ENCODE results near the gene ZDHHC14.
"Not testable (repeated sequence)": the region's sequence is repeated elsewhere in the genome, so short reads cannot be mapped to it uniquely, and the experiment has no call there.

The ZDHHC14 gene

DNA sequence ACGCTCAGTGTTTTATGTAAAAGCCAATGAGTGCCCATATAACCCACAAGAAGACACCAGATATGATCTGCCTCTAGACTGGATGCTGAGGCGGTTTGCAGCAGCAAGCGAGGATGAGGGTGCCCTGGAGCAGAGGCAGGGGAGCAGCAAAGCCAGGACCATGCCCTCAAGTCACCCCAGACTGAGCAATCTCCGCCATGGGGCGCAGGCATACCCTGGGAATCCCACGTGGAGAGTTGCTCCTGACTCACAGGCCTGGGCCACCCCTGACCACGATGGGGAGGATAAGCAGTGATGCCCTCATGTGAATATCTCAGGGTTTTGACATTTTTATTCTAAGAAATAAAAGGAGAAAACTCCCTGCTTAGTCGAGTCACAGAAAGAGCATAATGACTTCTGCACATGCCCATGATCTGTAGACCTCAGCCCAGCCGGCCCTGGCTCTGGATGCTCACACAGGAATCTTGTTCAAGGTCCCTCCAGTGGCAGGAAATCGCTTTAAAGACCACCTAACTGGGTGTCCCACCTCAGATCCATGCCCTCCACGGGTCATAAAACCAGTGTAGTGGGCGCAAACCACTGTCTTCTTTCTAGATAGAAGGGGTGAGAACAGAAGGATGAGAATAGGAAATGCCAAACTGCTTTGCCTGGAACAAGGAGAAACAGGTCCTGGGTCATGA, 303.8 kb downstream of the ZDHHC14 start:
- Histone ChIP-seq H3K4me3 (ENCODE audit: low read depth, low read length) (no peak overlapping the region), H3K27me3 (ENCODE audit: insufficient read depth, low read length) (peaks cover 9% of the 10 kb centered on the region), H3K79me2 (ENCODE audit: control insufficient read depth, insufficient read depth, low read length, unreplicated experiment) (no peaks in the 10 kb centered on the region), H3K27ac (ENCODE audit: low read depth, low read length) (no peak overlapping the region), H3K4me1 (ENCODE audit: control insufficient read depth, insufficient read depth, low read length, unreplicated experiment) (peaks cover 8% of the 10 kb centered on the region), H2AFZ (ENCODE audit: low read length, unreplicated experiment) (no peak overlapping the region), H3K36me3 (ENCODE audit: insufficient read depth, low read length) (no peaks in the 10 kb centered on the region)

DNA sequence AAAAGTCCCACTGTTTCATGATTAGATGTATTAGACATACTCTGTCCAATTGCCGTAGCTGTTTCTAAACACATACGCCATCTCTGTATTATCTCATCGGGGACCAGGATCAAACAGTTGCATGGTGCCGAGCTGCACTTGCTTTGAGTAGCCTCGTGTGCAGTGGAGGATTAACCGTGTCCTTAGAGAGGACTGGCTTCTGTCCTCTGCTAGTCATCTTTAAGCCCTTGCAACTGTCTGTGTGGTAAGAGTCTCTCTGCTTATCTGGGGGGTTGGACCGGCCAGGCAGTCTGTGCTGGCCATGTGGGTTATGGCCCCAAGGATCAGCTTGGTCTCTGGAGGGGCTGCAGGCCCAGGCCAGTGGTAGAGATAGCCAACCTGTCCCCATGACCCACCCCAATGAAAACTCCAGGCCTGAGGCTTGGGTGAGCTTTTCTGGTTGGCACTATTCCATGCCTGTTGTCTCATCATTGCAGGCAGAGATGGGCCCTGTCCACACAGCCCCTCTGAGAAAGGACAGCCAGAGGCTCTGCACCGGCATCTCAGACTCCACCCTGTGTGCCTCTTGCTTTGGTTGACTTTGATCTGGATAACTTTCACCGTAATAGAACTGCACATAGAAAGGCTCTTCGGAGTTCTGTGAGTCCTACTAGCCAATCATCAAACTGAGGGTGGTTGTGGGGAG, 304.7 kb downstream of the ZDHHC14 start:
- Histone ChIP-seq H3K4me3 (ENCODE audit: low read depth, low read length) (no peak overlapping the region), H3K36me3 (ENCODE audit: insufficient read depth, low read length) (no peaks in the 10 kb centered on the region), H3K4me1 (ENCODE audit: control insufficient read depth, insufficient read depth, low read length, unreplicated experiment) (peaks cover 8% of the 10 kb centered on the region), H3K27me3 (ENCODE audit: insufficient read depth, low read length) (0 out of 2 replicates have a peak, but pooled peaks cover 8% of the 10 kb centered on the region), H3K27ac (ENCODE audit: low read depth, low read length) (no peak overlapping the region), H3K79me2 (ENCODE audit: control insufficient read depth, insufficient read depth, low read length, unreplicated experiment) (no peaks in the 10 kb centered on the region), H2AFZ (ENCODE audit: low read length, unreplicated experiment) (no peak overlapping the region)

DNA sequence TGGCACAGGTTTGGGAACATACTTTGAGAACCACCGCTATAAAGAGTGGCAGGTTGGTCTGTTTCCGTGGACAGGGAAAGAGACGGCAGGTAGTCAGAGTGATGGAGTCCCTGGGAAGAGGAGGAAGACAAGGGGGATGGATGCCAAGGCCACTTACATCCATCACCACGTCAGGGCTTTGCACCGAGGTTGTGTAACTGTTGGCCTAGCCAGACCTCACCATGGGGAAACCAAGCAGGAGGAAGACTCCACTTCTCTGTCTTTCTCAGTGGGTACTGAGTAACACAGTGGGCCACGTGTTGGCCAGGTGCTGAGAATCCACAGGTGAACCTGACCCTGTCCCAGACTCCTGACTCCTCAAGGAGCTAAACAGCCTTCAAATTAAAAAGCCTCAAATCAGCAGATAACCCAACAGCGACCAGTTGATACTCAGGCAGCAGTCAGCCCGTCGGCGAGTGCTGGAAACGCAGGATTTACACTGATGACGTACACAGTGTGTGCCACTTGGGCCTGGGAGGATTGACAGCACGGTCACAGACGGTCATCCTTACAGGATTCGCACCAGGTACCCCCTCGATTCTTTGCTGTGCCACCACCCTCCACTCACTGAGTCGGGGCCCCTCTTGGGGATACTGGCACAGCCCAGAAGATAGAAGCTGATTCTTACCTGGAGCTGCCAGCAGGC, 307.4 kb downstream of the ZDHHC14 start:
- Histone ChIP-seq H2AFZ (ENCODE audit: low read length, unreplicated experiment) (no peak overlapping the region), H3K27me3 (ENCODE audit: insufficient read depth, low read length) (peaks cover 23% of the 10 kb centered on the region; the same call in 1 of the 2 replicates), H3K79me2 (ENCODE audit: control insufficient read depth, insufficient read depth, low read length, unreplicated experiment) (no peaks in the 10 kb centered on the region), H3K4me3 (ENCODE audit: low read depth, low read length) (no peak overlapping the region), H3K4me1 (ENCODE audit: control insufficient read depth, insufficient read depth, low read length, unreplicated experiment) (peaks cover under 1% of the 10 kb centered on the region), H3K36me3 (ENCODE audit: insufficient read depth, low read length) (no peaks in the 10 kb centered on the region), H3K27ac (ENCODE audit: low read depth, low read length) (no peak overlapping the region)

DNA sequence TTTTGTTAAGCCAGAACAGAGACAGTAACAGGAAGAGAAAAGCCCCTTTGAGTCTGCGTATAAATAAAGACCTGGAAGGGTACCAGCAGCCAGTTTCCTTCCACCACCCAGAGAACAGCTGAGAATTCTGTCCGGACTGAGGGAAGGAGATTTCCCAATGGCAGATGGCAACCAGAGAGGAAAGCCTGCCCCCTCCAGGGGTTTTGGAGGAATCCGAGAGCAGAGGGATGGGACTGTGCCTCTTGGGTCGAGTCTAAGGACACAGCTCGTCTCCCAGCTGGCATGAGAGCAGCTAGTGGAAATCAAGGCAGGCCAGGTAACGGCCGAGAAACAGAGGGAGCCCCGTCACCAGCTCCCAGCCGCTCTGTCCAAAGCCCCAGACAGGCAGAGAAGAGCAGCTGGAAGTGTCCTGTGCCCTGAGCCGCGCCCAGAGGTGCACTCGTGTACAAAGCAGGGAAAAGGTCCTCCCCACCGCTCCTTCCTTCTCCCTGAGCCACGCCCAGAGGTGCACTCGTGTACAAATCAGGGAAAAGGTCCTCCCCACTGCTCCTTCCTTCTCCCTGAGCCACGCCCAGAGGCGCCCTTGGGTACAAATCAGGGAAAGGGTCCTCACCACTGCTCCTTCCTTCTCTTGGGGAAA, 308.1 kb downstream of the ZDHHC14 start:
- H3K36me3 ChIP-seq (ENCODE audit: insufficient read depth, low read length) = no peaks in the 10 kb centered on the region
- no peaks in the 10 kb centered on the region for H3K79me2 ChIP-seq (ENCODE audit: control insufficient read depth, insufficient read depth, low read length, unreplicated experiment)
- no peak overlapping the region for H3K4me3 ChIP-seq (ENCODE audit: low read depth, low read length)
- H3K27me3 ChIP-seq (ENCODE audit: insufficient read depth, low read length) = peaks cover 29% of the 10 kb centered on the region
- H3K4me1 ChIP-seq (ENCODE audit: control insufficient read depth, insufficient read depth, low read length, unreplicated experiment) = no peaks in the 10 kb centered on the region
- no peak overlapping the region for H2AFZ ChIP-seq (ENCODE audit: low read length, unreplicated experiment)
- H3K27ac ChIP-seq (ENCODE audit: low read depth, low read length) = no peak overlapping the region

DNA sequence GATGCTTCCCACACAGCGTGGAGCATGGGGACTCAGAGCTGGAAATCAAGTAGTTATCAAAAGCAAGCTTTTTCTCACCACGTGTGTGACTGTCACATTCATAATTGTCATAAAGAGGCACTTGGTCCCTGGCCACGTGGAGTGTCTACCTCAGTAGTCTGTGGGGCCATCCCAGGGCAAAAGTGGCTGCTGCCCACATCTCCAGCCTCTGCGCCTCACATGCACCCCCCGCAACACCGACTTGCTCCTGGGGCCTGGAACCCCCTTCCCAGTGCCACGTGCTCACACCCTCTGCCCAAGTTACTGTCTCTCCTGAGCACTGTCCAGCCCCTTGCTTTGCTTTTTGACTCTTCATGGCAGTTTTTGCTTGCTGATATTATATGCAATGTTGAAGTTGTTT, 308.9 kb downstream of the ZDHHC14 start:
- H3K27me3 ChIP-seq (ENCODE audit: insufficient read depth, low read length) = peaks cover 37% of the 10 kb centered on the region

DNA sequence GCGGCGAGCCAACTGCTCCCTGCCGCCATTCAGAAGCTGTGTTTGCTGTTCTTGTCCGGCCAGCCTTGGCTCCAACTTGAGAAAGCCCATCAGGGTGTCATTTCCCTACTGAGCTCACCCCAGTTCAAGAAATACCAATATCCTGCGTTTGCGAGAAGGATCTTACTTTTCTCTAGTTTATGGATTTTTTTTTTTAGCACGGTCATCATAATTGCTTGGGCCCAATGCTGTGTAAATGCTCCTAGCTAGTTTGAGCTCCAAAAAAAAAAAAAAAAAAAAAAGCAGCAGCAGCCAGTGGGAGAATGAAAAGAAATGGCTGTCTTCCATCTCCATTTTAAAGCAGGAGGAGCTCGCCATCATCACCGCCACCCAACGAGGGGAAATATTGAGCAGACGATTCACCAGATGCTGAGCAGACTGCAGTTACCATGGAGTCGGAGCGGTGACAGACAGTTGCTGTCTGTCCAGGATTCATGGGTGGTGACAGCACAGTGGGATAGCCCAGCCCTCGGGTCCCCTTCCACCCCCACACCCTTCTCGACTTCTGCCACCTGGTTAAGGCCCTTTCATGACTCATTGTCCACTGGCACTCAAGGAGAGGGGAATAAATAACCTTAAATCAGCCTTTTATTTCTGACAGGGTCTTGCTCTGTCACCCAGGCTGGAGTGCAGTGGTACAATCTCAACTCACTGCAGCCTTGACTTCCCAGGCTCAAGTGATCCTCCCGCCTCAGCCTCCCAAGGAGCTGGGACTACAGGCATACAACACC, 309.6 kb downstream of the ZDHHC14 start:
- Histone ChIP-seq H3K36me3 (ENCODE audit: insufficient read depth, low read length) (no peaks in the 10 kb centered on the region), H2AFZ (ENCODE audit: low read length, unreplicated experiment) (no peak overlapping the region), H3K27ac (ENCODE audit: low read depth, low read length) (no peak overlapping the region), H3K27me3 (ENCODE audit: insufficient read depth, low read length) (peaks cover 44% of the 10 kb centered on the region), H3K4me1 (ENCODE audit: control insufficient read depth, insufficient read depth, low read length, unreplicated experiment) (no peaks in the 10 kb centered on the region), H3K4me3 (ENCODE audit: low read depth, low read length) (no peak overlapping the region), H3K79me2 (ENCODE audit: control insufficient read depth, insufficient read depth, low read length, unreplicated experiment) (no peaks in the 10 kb centered on the region)

More for the DNA sequence above, 308.9 kb downstream of the ZDHHC14 start:
- Histone ChIP-seq H3K27ac (ENCODE audit: low read depth, low read length) (no peak overlapping the region), H3K4me1 (ENCODE audit: control insufficient read depth, insufficient read depth, low read length, unreplicated experiment) (no peaks in the 10 kb centered on the region), H3K4me3 (ENCODE audit: low read depth, low read length) (no peak overlapping the region), H3K79me2 (ENCODE audit: control insufficient read depth, insufficient read depth, low read length, unreplicated experiment) (no peaks in the 10 kb centered on the region), H3K36me3 (ENCODE audit: insufficient read depth, low read length) (no peaks in the 10 kb centered on the region), H2AFZ (ENCODE audit: low read length, unreplicated experiment) (no peak overlapping the region)

DNA sequence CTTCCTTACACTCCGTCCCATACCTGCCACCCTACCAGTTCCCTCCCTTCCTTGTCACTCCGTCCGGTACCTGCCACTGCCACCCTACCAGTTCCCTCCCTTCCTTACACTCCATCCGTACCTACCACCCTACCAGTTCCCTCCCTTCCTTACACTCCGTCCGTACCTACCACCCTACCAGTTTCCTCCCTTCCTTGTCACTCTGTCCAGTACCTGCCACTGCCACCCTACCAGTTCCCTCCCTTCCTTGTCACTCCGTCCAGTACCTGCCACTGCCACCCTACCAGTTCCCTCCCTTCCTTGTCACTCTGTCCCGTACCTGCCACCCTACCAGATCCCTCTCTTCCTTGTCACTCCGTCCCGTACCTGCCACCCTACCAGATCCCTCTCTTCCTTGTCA, 310.6 kb downstream of the ZDHHC14 start:
- H3K4me1 ChIP-seq (ENCODE audit: control insufficient read depth, insufficient read depth, low read length, unreplicated experiment); H3K4me3 ChIP-seq (ENCODE audit: low read depth, low read length); H3K79me2 ChIP-seq (ENCODE audit: control insufficient read depth, insufficient read depth, low read length, unreplicated experiment); H3K27ac ChIP-seq (ENCODE audit: low read depth, low read length); H2AFZ ChIP-seq (ENCODE audit: low read length, unreplicated experiment); H3K36me3 ChIP-seq (ENCODE audit: insufficient read depth, low read length): not testable (repeated sequence)
- peaks cover 45% of the 10 kb centered on the region for H3K27me3 ChIP-seq (ENCODE audit: insufficient read depth, low read length)

DNA sequence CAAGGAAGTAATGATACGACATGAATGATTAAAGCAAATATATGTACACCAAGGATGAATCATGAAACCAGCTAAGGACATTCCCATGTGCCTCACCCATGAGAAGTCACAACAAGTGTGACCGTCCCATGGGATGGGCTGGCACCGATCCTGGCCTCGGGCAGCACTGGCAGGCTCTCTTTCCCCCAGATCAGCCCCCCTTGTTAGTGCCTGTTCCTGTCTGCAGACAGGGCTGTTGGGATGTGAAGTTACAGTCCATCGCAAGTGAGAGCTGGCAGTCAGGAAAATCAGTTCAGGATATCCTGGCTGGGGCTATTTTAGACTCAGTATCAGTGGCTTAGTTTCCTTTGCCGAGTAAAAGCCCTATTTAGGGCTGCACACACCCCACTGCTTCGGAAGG, 312.9 kb downstream of the ZDHHC14 start:
- Histone ChIP-seq H3K4me3 (ENCODE audit: low read depth, low read length) (no peak overlapping the region), H3K79me2 (ENCODE audit: control insufficient read depth, insufficient read depth, low read length, unreplicated experiment) (no peaks in the 10 kb centered on the region), H3K36me3 (ENCODE audit: insufficient read depth, low read length) (no peaks in the 10 kb centered on the region), H3K4me1 (ENCODE audit: control insufficient read depth, insufficient read depth, low read length, unreplicated experiment) (no peaks in the 10 kb centered on the region), H2AFZ (ENCODE audit: low read length, unreplicated experiment) (no peak overlapping the region), H3K27ac (ENCODE audit: low read depth, low read length) (no peak overlapping the region), H3K27me3 (ENCODE audit: insufficient read depth, low read length) (peaks cover 60% of the 10 kb centered on the region)

DNA sequence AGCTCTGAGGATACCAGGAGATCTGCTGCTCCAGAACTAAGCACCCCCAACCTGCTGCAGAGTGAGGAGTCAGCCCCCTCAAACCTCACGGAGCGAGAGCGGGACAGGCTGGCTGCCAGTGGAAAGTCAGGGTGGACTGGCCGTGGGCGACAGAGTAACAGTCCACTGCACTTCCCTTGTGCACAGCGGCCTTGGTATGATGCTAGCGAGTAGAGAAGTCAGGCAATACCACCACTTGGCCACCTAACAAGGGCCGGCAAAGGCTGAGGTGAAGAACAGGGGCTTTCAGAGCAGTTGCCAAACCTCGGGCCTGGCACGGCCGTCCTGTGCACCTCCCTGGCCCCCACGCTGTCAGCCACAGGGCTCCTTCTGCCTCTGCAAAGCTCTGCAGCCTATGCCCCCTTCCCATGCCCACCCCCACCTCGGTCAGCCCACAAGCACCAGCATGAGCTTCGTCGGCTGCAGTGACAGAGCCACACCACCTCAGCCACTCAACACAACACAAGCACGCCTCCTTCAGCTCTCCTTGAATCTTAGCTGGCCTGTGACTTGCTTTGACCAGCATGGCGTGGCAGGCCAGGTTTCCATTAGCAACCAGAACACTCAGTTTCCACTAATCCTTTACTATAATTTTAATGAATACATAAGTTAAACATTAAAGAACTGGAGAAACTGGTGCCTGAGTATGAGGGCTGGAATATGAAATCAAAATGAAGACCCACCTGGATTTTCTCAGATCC, 314.5 kb downstream of the ZDHHC14 start:
- Histone ChIP-seq H3K27me3 (ENCODE audit: insufficient read depth, low read length) (peaks cover 66% of the 10 kb centered on the region), H3K27ac (ENCODE audit: low read depth, low read length) (no peak overlapping the region), H3K79me2 (ENCODE audit: control insufficient read depth, insufficient read depth, low read length, unreplicated experiment) (no peaks in the 10 kb centered on the region), H3K4me3 (ENCODE audit: low read depth, low read length) (no peak overlapping the region), H2AFZ (ENCODE audit: low read length, unreplicated experiment) (no peak overlapping the region), H3K36me3 (ENCODE audit: insufficient read depth, low read length) (no peaks in the 10 kb centered on the region), H3K4me1 (ENCODE audit: control insufficient read depth, insufficient read depth, low read length, unreplicated experiment) (no peaks in the 10 kb centered on the region)

Measured in ACC112 (cell line).